ENCODE data around the gene KLHL29. TPM values are rescaled to one million over a fixed set of nuclear protein-coding genes. Genes with fewer than 3 reads are reported as not detected.

The KLHL29 gene
- total RNA-seq, 1 donor from 2014 or later = 4.4 TPM

DNA sequence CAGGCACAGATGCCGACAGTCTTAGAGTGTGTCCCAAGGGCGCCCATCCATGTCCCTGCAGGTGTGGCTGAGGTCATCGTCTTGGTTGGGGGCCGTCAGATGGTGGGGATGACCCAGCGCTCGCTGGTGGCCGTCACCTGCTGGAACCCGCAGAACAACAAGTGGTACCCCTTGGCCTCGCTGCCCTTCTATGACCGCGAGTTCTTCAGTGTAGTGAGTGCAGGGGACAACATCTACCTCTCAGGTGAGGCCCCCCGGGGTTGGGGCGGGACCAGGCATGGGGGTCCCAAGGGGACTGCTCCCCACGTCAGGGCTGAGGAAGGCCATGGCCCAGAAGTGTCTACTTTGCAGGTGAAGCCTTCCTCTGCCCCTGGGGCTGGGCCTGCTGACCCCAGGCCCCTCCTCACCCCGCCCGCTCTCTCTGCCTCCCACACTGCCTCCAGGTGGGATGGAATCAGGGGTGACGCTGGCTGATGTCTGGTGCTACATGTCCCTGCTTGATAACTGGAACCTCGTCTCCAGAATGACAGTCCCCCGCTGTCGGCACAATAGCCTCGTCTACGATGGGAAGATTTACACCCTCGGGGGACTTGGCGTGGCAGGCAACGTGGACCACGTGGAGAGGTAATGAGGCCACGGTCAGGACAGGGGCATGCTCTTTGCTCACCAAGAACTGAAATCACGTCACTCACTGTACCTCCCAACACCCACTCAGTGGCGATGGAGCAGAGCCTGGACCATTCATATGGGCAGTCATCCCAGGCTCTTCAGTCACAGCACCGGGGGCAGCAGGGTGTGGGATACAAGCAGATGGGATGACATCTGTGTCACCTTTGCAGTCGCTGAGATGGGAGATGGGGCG lies 311.1 kb downstream of the KLHL29 start:
- Mint-ChIP-seq H3K27me3 (no peaks in the 10 kb centered on the region), H3K4me1 (ENCODE audit: low read depth) (peaks cover 4% of the 10 kb centered on the region), H3K27ac (no peak overlapping the region), H3K9me3 (ENCODE audit: low read depth) (peaks cover 5% of the 10 kb centered on the region), H3K4me3 (ENCODE audit: low read depth) (no peak overlapping the region), H3K36me3 (ENCODE audit: insufficient read depth) (peaks cover 12% of the 10 kb centered on the region)
- no peak for DNase-seq (ENCODE audit: low spot score, unreplicated experiment)
- TF ChIP-seq, protein P1, sequence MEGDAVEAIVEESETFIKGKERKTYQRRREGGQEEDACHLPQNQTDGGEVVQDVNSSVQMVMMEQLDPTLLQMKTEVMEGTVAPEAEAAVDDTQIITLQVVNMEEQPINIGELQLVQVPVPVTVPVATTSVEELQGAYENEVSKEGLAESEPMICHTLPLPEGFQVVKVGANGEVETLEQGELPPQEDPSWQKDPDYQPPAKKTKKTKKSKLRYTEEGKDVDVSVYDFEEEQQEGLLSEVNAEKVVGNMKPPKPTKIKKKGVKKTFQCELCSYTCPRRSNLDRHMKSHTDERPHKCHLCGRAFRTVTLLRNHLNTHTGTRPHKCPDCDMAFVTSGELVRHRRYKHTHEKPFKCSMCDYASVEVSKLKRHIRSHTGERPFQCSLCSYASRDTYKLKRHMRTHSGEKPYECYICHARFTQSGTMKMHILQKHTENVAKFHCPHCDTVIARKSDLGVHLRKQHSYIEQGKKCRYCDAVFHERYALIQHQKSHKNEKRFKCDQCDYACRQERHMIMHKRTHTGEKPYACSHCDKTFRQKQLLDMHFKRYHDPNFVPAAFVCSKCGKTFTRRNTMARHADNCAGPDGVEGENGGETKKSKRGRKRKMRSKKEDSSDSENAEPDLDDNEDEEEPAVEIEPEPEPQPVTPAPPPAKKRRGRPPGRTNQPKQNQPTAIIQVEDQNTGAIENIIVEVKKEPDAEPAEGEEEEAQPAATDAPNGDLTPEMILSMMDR (IDR thresholded peaks at IDR 0.05; ENCODE audit: unreplicated experiment) = no peak

DNA sequence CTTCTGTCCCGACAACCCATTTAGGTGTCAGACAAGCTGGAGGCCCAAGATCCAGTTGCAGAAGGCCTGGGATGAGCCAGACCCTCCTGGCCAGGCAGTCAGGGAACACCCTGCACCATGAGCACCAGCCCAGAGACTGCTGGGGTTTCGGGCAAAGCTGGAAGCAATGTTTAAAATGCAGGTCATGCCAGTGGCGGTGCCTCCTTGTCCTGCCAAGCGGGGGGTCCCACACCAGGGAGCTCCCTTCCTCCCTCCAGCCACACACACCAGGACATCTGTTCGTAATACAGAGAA lies 311.7 kb downstream of the KLHL29 start:
- Mint-ChIP-seq H3K27ac (no peak overlapping the region), H3K27me3 (no peaks in the 10 kb centered on the region), H3K4me1 (ENCODE audit: low read depth) (peaks cover 4% of the 10 kb centered on the region), H3K9me3 (ENCODE audit: low read depth) (peaks cover 5% of the 10 kb centered on the region), H3K4me3 (ENCODE audit: low read depth) (no peak overlapping the region), H3K36me3 (ENCODE audit: insufficient read depth) (peaks cover 13% of the 10 kb centered on the region)
- TF ChIP-seq, protein P1 (IDR thresholded peaks at IDR 0.05; ENCODE audit: unreplicated experiment) = no peak
- DNase-seq (ENCODE audit: low spot score, unreplicated experiment) = no peak

DNA sequence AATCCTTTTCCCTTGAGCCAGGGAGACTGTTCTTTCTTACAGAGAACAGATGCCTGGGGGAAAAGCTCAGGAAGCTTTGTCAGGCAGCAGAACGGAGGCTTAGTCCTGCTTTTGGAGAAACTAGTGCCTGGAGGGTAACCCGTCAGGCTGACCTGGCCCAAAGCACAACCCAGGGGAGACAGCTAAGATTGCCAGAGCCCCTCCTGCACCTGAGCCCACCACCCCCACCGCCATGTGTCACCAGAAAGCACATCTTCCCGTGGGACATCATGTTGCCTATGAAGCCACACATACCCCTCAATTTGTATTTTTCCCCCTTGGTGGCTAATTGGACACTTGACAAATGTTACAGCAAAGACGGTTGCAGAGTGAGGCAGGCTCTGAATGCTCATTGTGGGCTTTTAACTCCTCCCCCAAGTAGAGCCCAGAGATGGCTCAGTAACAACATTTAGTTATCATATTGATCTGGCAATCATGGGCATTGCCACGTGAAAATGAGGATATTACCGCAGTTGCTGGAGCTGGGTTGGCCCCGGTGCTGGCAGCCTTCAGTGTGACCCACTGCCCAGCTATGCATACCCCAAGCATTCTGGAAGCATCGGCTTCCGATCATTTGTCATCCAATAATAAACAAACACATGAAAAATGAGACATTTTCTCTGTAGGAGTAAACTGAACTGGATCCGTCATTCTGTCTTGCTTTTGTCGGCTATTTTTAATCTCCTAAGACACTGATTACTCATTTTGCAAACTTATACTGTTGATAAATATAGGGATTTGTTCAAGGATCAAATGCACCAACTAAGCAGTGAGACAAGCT lies 312.5 kb downstream of the KLHL29 start:
- TF ChIP-seq, protein P1 (IDR thresholded peaks at IDR 0.05; ENCODE audit: unreplicated experiment) = no peak
- no peaks in the 10 kb centered on the region for H3K27me3 Mint-ChIP-seq
- peaks cover 5% of the 10 kb centered on the region for H3K9me3 Mint-ChIP-seq (ENCODE audit: low read depth)
- peaks cover 13% of the 10 kb centered on the region for H3K36me3 Mint-ChIP-seq (ENCODE audit: insufficient read depth)
- DNase-seq (ENCODE audit: low spot score, unreplicated experiment) = no peak
- no peak overlapping the region for H3K27ac Mint-ChIP-seq
- H3K4me1 Mint-ChIP-seq (ENCODE audit: low read depth) = peaks cover 4% of the 10 kb centered on the region
- H3K4me3 Mint-ChIP-seq (ENCODE audit: low read depth) = no peak overlapping the region

DNA sequence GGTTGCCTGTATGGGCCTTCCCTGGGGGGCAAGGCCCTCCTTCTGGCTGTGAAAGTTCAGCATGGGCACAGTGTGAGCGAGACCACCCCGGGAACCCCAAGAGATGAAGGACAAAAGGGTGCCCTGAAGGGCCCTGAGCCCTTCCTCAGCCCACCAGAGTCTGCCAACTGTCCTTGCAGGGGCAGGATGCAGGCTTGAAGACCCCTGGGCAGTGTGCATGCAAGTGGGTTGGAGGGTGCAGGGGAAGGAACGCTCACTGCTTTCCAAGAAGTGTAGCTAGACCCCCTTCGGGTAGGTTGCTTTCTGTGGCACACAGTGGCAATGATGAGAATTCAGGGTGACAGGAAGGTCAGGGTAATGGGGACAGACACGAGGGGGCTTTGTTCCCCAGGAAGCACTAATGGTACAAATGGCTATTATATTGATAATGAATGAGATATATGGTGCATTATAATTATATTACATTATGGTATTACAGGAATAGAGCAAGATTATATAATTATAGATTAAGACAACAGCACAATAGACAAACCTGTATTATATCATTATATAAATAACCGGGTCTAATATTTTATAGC lies 313.2 kb downstream of the KLHL29 start:
- no peaks in the 10 kb centered on the region for H3K27me3 Mint-ChIP-seq
- TF ChIP-seq, protein P1 (IDR thresholded peaks at IDR 0.05; ENCODE audit: unreplicated experiment) = no peak
- H3K4me1 Mint-ChIP-seq (ENCODE audit: low read depth) = peaks cover 4% of the 10 kb centered on the region
- no peak overlapping the region for H3K27ac Mint-ChIP-seq
- H3K4me3 Mint-ChIP-seq (ENCODE audit: low read depth) = no peak overlapping the region
- no peak for DNase-seq (ENCODE audit: low spot score, unreplicated experiment)
- peaks cover 13% of the 10 kb centered on the region for H3K36me3 Mint-ChIP-seq (ENCODE audit: insufficient read depth)
- H3K9me3 Mint-ChIP-seq (ENCODE audit: low read depth) = peaks cover 5% of the 10 kb centered on the region

All from progenitor cell of endocrine pancreas (in vitro differentiated cells).